Measurements from ENCODE around the gene ACER3. TPM values are rescaled to one million over a fixed set of nuclear protein-coding genes. Genes with fewer than 3 reads are reported as not detected.
"Not testable (repeated sequence)": the region's sequence is repeated elsewhere in the genome, so short reads cannot be mapped to it uniquely, and the experiment has no call there.

Gene ACER3
- 11.7 and 24.5 TPM in 2 replicates for total RNA-seq

- peak; percentile 56 for DNase-seq (ENCODE audit: low read depth, low spot score)
Observed at GRCh38 chr11:76860539-76861475, at the start of gene ACER3. Gene ACER3, plus strand, starts transcription at chr11:76860918. Its CDS starts 59 bp downstream, at chr11:76860977.

DNA sequence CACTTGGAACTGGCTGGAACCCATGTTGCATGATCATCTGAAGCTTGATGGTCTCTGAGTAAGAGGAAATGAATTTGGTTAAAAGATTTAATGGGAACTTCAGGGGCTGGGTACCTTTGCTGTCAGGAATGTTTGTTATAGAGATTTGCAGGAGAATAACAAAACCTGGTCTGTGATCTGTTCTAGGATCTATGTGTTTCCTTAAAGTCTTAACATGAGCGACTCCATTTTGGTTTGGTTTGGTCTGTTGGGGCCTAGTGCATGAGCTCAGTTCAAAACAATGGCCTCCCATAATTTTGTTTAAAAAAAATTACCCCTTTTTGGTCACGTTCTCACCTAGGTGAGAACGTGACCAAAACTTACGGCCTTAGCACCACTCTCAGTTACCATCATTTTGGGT, 49.5 kb upstream of the ACER3 start:
- DNase-seq (ENCODE audit: low read depth, low spot score): no peak

DNA sequence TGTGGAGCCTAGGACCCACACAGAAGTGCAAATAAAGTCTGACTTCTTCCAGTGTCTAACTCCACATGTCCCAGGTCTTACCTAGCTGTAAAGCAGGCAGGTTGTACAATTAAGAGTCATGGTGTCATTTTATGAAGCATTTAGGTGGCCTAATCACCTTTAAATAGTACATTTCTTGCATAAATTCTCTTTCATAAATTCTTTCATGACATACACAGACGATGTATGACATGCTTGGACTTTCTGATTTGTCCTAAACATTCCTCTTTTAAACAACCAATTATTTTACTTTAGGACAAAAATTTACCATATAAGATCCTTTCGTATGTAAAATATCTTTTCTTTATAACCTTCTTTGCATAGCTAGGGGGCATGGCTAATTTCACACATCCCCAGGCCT, 46.3 kb upstream of the ACER3 start:
- no peak for DNase-seq (ENCODE audit: low read depth, low spot score)

- DNase-seq (ENCODE audit: low read depth, low spot score): not testable (repeated sequence)
Observed at GRCh38 chr11:76815678-76816077, 45.0 kb upstream of the ACER3 start.

DNA sequence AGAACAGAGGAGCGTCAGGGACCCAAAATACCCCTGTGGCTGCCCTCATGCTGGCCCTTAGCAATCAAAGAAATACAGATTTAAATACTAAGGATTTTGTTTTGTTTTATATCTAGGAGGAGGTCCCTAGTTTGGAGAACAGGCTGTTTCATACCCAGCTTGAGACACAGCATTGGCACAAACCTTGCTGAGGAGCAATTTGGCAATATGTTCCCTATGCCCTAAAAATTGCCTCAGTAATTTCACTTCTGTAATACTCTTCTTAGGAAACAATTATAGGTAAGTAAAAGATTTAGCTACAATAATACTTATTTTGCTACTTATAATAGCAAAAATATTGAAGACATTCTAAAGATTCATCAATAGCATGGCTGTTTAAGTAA, 40.5 kb upstream of the ACER3 start:
- DNase-seq (ENCODE audit: low read depth, low spot score): no peak

- not testable (repeated sequence) for DNase-seq (ENCODE audit: low read depth, low spot score)
Observed at GRCh38 chr11:76821396-76821795, 39.3 kb upstream of the ACER3 start.

- no peak for DNase-seq (ENCODE audit: low read depth, low spot score)
Observed at GRCh38 chr11:76822406-76822805, 38.3 kb upstream of the ACER3 start.

GRCh38 chr11:76823481-76824028, 37.2 kb upstream of the ACER3 start:
- peak; percentile 97 for DNase-seq (ENCODE audit: low read depth, low spot score)

DNA sequence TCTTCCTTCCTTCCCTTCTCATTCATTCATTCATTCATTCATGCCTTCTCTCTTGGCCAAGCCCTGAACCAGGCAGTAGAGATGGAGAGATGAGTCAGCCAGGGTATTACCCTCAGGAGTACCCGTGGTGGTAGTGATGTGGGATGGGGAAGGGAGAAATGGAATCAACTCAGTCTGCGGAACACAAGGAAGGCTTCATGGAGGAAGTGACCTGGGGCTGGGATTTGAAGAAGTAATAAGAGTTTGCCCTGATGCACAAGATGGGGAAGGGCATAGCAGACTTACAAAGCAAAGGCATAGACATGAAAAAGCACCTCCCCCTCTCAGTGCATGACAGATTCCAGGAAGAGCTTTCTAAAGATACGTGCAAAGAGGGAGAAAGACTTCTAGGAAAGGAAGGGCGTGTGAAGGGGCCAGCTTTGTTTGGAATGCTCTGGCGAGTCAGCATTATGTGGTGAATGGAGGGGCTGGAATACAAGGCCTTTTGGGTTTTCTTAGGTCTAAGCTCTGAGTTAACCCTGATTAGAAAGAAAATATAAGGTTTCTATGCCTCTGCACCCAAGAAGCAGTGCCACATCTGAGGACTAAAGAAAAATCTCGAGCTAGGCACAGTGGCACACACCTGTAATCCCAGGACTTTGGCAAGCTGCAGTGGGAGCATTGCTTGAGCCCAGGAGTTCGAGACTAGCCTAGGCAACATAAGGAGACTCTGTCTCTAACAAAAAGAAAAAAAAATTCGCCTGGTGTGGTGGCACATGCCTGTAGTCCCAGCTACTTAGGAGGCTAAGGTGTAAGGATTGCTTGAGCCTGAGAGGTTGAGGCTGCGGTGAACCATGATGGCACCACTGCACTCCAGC, 36.4 kb upstream of the ACER3 start:
- peak; percentile 68 for DNase-seq (ENCODE audit: low read depth, low spot score)

DNA sequence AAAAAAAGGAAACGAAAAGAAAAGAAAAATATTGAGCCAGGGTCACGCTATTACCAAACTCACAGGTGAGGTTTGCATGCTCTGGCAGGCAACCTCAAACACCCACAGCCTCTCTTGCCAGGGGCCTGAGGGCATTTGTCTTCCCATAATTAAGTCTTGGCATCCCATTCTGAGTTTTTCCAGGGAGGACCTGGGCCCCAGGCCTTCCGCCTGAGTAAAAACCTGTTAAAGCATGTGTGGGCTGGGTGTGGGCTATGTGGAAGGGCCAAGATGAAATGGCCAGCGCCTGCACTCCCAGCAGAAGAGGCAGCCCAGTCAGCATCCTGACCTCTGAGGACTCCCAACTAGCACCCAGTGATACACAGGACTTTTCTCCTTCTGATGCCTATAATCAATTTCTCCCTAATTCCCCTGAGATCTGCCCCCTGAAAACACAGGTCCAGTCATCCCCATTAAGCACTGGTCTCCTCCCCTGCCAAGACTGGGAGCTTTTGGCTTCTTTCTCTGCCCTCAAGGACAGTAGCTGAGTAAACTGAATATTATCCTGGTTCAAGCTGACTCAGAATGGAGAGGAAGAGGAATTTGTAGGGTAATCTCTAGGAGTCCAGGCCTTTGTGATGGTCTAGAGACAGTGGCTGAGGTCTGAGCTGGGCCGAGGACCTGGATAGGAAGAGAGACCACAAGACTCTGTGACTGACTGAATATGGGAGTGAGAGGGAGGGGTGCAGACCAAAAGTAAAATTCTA, 35.6 kb upstream of the ACER3 start:
- no peak for DNase-seq (ENCODE audit: low read depth, low spot score)

- DNase-seq (ENCODE audit: low read depth, low spot score): no peak
Observed at GRCh38 chr11:76825726-76826396, 34.9 kb upstream of the ACER3 start.

DNA sequence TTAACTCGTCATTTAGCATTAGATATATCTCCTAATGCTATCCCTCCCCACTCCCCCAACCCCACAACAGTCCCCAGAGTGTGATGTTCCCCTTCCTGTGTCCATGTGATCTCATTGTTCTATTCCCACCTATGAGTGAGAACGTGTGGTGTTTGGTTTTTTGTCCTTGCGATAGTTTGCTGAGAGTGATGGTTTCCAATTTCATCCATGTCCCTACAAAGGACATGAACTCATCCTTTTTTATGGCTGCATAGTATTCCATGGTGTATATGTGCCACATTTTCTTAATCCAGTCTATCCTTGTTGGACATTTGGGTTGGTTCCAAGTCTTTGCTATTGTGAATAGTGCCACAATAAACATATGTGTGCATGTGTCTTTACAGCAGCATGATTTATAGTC, 34.2 kb upstream of the ACER3 start:
- DNase-seq (ENCODE audit: low read depth, low spot score): not testable (repeated sequence)

DNA sequence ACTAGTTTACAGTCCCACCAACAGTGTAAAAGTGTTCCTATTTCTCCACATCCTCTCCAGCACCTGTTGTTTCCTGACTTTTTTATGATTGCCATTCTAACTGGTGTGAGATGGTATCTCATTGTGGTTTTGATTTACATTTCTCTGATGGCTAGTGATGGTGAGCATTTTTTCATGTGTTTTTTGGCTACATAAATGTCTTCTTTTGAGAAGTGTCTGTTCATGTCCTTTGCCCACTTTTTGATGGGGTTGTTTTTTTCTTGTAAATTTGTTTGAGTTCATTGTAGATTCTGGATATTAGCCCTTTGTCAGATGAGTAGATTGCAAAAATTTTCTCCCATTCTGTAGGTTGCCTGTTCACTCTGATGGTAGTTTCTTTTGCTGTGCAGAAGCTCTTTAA, 33.7 kb upstream of the ACER3 start:
- not testable (repeated sequence) for DNase-seq (ENCODE audit: low read depth, low spot score)

- DNase-seq (ENCODE audit: low read depth, low spot score): no peak
Observed at GRCh38 chr11:76830639-76831327, 29.9 kb upstream of the ACER3 start.

- no peak for DNase-seq (ENCODE audit: low read depth, low spot score)
Observed at GRCh38 chr11:76831686-76832310, 28.9 kb upstream of the ACER3 start.

DNA sequence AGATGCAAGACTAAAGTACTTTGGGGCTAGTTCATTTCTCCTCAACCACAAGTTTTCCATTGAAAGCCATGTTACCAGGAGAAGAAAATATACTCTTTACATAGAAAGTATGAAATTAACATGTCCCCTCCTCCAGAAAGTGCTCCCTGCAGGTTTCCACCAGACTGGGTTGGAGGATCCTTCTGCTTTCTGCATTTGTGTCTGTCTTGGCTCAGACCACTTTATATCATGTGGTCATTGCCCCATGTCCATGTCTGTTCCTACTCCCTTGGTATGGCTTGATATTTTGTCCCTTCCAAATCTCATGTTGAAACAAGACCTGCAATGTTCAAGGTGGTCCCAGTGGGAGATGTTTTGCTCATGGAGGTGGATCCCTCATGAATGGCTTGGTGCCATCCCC, 28.4 kb upstream of the ACER3 start:
- no peak for DNase-seq (ENCODE audit: low read depth, low spot score)

GRCh38 chr11:76834151-76834550, 26.6 kb upstream of the ACER3 start:
- no peak for DNase-seq (ENCODE audit: low read depth, low spot score)

GRCh38 chr11:76835036-76835435, 25.7 kb upstream of the ACER3 start:
- no peak for DNase-seq (ENCODE audit: low read depth, low spot score)

- no peak for DNase-seq (ENCODE audit: low read depth, low spot score)
Observed at GRCh38 chr11:76835928-76836612, 24.6 kb upstream of the ACER3 start.
